AG08395 (cell line): ENCODE data around the gene DGKG.

ENCODE experiments used
- DNase-seq: peaks from one replicate; pipeline ENCODE4 v3.0.0; 2012; ENCODE audit warnings: mixed read lengths, low spot score

The DGKG gene

GRCh38 chr3:186367631-186368030 is 5.6 kb upstream of the DGKG start:
- DNase-seq: no peak

GRCh38 chr3:186366206-186366605 is 4.2 kb upstream of the DGKG start:
- DNase-seq: no peak

GRCh38 chr3:186365202-186365974 is 3.4 kb upstream of the DGKG start:
- DNase-seq: no peak

GRCh38 chr3:186362988-186363387 is 954 bp upstream of the DGKG start:
- no peak for DNase-seq

GRCh38 chr3:186362537-186362842 is 456 bp upstream of the DGKG start:
- no peak for DNase-seq

- no peak for DNase-seq
These were observed 730 bp downstream of the DGKG start for GRCh38 chr3:186361246-186361761.

- DNase-seq: no peak
These were observed 1.3 kb downstream of the DGKG start for GRCh38 chr3:186360779-186361178.

- no peak for DNase-seq
These were observed 3.0 kb downstream of the DGKG start for GRCh38 chr3:186359078-186359477.

GRCh38 chr3:186356152-186356551 is 5.9 kb downstream of the DGKG start:
- DNase-seq: no peak

GRCh38 chr3:186354100-186354499 is 7.9 kb downstream of the DGKG start:
- DNase-seq: peak; percentile 32

GRCh38 chr3:186352369-186352768 is 9.7 kb downstream of the DGKG start:
- DNase-seq: no peak

GRCh38 chr3:186342197-186342596 is 19.8 kb downstream of the DGKG start:
- DNase-seq: no peak

- no peak for DNase-seq
These were observed 21.8 kb downstream of the DGKG start for GRCh38 chr3:186340204-186340603.

GRCh38 chr3:186339180-186339918 is 22.7 kb downstream of the DGKG start:
- DNase-seq: no peak

GRCh38 chr3:186333256-186333655 is 28.8 kb downstream of the DGKG start:
- no peak for DNase-seq

- no peak for DNase-seq
These were observed 31.1 kb downstream of the DGKG start for GRCh38 chr3:186330772-186331460.

GRCh38 chr3:186329589-186329988 is 32.4 kb downstream of the DGKG start:
- no peak for DNase-seq

- no peak for DNase-seq
These were observed 34.0 kb downstream of the DGKG start for GRCh38 chr3:186327912-186328487.

GRCh38 chr3:186322761-186323160 is 39.3 kb downstream of the DGKG start:
- no peak for DNase-seq

- no peak for DNase-seq
These were observed 40.3 kb downstream of the DGKG start for GRCh38 chr3:186321746-186322145.

GRCh38 chr3:186320862-186321568 is 41.0 kb downstream of the DGKG start:
- peak; percentile 65 for DNase-seq

- no peak for DNase-seq
These were observed 42.1 kb downstream of the DGKG start for GRCh38 chr3:186319945-186320344.
